Activated CD8-positive, alpha-beta T cell treated with anti-CD3 and anti-CD28 coated beads for 36 hours (primary cell): Measurements from ENCODE around the gene ANLN. TPM values are rescaled to one million over a fixed set of nuclear protein-coding genes. Genes with fewer than 3 reads are reported as not detected.
"Not testable (repeated sequence)": the region's sequence is repeated elsewhere in the genome, so short reads cannot be mapped to it uniquely, and the experiment has no call there.

Experiments used
- ATAC-seq: fragments of 200-7000 bp; cut with Tn5 transposase; one replicate; pipeline ENCODE4 v1.10.0; 2021; ENCODE audit warnings: mild to moderate bottlenecking, moderate library complexity
- CTCF ChIA-PET: fragments of 350-600 bp; sonication (Branson Sonifier 250); formaldehyde crosslinking; loops from one replicate; lab custom pipeline; 2021; ENCODE audit warnings: antibody characterized with exemption; lab: Charles Lee
- POLR2A ChIA-PET: fragments of 350-600 bp; sonication (Branson Sonifier 250); formaldehyde crosslinking; loops from one replicate; lab custom pipeline; 2021; ENCODE audit warnings: antibody characterized with exemption; lab: Charles Lee
- DNase-seq: peaks from one replicate; pipeline ENCODE4 v3.0.0-alpha.2; 2020
- H3K27ac Mint-ChIP-seq: one replicate; pipeline ENCODE4 v1.8.0; 2021; ENCODE audit warnings: mild to moderate bottlenecking, mixed read lengths
- H3K27me3 Mint-ChIP-seq: one replicate; pipeline ENCODE4 v1.8.0; 2021; ENCODE audit warnings: mixed read lengths
- H3K36me3 Mint-ChIP-seq: one replicate; pipeline ENCODE4 v1.8.0; 2021; ENCODE audit warnings: low read depth, mixed read lengths
- H3K4me1 Mint-ChIP-seq: one replicate; pipeline ENCODE4 v1.8.0; 2021; ENCODE audit warnings: low read depth, mixed read lengths
- H3K4me3 Mint-ChIP-seq: one replicate; pipeline ENCODE4 v1.8.0; 2021; ENCODE audit warnings: mild to moderate bottlenecking, moderate library complexity, mixed read lengths
- H3K9me3 Mint-ChIP-seq: one replicate; pipeline ENCODE4 v1.8.0; 2021; ENCODE audit warnings: mixed read lengths
- intact Hi-C: fragments of 100-400 bp; cut with micrococcal nuclease; formaldehyde crosslinking; loops from one replicate; pipeline ENCODE4 v1.10.0; 2022
- total RNA-seq, 2 experiments: library from RNA; stranded (reverse); gene quantifications; one replicate each; pipeline ENCODE4 v1.2.3, GENCODE V29; 2021
- TF ChIP-seq, protein P1 (sequence below): fragments of 200-600 bp; IDR thresholded peaks from one replicate; pipeline ENCODE4 v1.8.0; 2022; ENCODE audit warnings: antibody characterized with exemption, mild to moderate bottlenecking

ANLN gene
- total RNA-seq, 2 experiments from 2014 or later: 38.1 to 45.0 TPM

DNA sequence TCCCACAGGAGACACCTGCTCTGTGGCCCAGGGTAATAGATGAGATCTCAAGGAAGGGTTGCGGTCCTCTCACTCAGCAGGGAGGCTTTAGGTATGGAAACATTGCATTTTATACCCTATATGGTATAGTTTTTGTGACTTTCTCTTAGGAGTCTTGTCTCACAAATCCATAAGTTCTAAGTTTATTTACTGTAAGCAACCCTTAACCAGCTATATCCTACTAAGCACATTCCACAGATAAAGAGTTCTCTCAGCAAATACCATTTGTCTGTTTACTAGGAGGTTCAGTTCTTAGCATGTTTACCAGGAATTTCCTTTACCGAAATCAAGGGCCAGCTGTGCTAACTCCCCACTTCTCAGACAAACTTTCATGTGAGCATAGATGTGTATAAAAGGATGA, 66.9 kb downstream of the ANLN start:
- ChIA-PET POLR2A (no interaction called here), CTCF (interaction anchor here (0.6 kb wide), 1 partner anchor 36 kb away, joined by 3 read pairs; no protein-coding TSS in a partner anchor)
- no peak overlapping the region for H3K4me3 Mint-ChIP-seq
- H3K27me3 Mint-ChIP-seq: no peaks in the 10 kb centered on the region
- H3K9me3 Mint-ChIP-seq: no peaks in the 10 kb centered on the region
- no peaks in the 10 kb centered on the region for H3K4me1 Mint-ChIP-seq
- TF ChIP-seq, protein P1, sequence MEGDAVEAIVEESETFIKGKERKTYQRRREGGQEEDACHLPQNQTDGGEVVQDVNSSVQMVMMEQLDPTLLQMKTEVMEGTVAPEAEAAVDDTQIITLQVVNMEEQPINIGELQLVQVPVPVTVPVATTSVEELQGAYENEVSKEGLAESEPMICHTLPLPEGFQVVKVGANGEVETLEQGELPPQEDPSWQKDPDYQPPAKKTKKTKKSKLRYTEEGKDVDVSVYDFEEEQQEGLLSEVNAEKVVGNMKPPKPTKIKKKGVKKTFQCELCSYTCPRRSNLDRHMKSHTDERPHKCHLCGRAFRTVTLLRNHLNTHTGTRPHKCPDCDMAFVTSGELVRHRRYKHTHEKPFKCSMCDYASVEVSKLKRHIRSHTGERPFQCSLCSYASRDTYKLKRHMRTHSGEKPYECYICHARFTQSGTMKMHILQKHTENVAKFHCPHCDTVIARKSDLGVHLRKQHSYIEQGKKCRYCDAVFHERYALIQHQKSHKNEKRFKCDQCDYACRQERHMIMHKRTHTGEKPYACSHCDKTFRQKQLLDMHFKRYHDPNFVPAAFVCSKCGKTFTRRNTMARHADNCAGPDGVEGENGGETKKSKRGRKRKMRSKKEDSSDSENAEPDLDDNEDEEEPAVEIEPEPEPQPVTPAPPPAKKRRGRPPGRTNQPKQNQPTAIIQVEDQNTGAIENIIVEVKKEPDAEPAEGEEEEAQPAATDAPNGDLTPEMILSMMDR: no peak
- no peak overlapping the region for H3K27ac Mint-ChIP-seq
- ATAC-seq (no peak), DNase-seq (no peak)
- peaks cover 10% of the 10 kb centered on the region for H3K36me3 Mint-ChIP-seq
- intact Hi-C loops: no loop called here

DNA sequence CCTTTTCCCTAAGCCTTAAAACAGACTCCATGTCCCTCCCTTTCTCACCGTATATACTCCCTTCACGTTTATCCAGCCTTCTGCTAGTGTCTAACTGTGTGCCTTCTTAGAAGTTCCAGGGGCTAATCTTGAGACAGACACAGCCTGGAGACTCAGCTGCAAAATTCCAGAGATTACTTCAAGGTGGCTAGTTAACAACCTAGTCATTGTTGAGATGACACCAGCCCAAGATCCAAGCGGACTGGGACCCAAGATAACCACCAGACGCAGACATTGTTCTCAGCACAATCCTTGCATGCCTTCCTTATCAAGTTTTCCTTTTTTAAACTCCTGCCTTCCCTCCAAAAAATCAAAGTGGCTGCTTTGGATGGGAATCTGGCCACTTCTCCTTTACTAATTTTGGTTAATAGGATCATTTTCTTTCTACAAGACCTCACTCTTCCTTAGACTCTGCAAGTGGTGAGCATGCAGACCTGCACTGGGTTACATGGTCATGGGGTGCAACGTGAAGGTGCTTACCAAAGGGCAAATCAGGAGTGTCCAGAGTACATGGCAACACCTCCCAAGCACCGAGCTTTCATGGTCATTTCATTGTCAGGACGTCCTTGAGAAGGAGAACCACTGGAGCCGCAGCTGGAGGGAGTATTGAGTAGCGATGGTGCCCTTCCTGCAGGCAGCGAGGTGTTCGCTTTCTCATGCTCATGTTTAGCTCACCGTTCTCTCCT, 69.7 kb downstream of the ANLN start:
- no peaks in the 10 kb centered on the region for H3K27me3 Mint-ChIP-seq
- intact Hi-C loops: no loop called here
- no peak overlapping the region for H3K4me3 Mint-ChIP-seq
- H3K36me3 Mint-ChIP-seq: no peaks in the 10 kb centered on the region
- H3K9me3 Mint-ChIP-seq: no peaks in the 10 kb centered on the region
- CTCF ChIA-PET: no interaction called here
- no peaks in the 10 kb centered on the region for H3K4me1 Mint-ChIP-seq
- ATAC-seq: no peak
- POLR2A ChIA-PET: no interaction called here
- TF ChIP-seq, protein P1: no peak
- DNase-seq: no peak
- H3K27ac Mint-ChIP-seq: no peak overlapping the region

DNA sequence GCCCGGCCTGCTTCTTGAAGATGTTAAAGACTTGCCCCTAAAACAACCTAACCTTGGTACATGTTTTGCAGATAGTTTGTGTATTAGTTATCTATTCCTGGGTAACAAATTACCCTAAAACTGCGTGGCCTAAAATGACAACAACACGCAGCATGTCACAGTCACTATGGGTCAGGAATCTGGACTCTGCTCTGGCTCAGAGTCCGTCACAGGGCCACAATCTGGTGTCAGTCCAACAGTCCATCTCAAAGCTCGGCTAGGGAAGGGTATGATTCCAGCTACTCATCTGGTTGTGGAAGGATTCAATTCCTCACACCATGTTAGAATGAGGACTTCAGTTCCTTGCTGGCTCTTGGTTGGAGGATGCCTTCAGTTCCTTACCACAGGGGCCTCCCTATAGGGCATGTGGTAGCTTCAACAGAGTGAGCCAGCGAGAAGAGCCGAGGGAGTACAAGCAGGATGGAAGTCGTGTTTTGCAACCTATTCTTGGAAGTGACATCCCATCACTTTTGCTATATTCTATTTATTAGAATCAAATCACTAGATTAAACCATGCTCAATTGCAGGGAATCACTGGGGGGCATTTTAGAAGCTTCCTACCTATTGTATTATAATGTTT, 71.3 kb downstream of the ANLN start:
- no peak overlapping the region for H3K4me3 Mint-ChIP-seq
- no peaks in the 10 kb centered on the region for H3K9me3 Mint-ChIP-seq
- H3K36me3 Mint-ChIP-seq: no peaks in the 10 kb centered on the region
- ChIA-PET CTCF (interaction anchor here (0.7 to 1.3 kb wide), 3 partner anchors 20 to 142 kb away, joined by 3 to 4 read pairs (median 4); no protein-coding TSS in a partner anchor), POLR2A (no interaction called here)
- TF ChIP-seq, protein P1: no peak
- H3K4me1 Mint-ChIP-seq: no peaks in the 10 kb centered on the region
- intact Hi-C loops: no loop called here
- no peak for DNase-seq
- H3K27ac Mint-ChIP-seq: no peak overlapping the region
- H3K27me3 Mint-ChIP-seq: peaks cover 2% of the 10 kb centered on the region
- no peak for ATAC-seq

DNA sequence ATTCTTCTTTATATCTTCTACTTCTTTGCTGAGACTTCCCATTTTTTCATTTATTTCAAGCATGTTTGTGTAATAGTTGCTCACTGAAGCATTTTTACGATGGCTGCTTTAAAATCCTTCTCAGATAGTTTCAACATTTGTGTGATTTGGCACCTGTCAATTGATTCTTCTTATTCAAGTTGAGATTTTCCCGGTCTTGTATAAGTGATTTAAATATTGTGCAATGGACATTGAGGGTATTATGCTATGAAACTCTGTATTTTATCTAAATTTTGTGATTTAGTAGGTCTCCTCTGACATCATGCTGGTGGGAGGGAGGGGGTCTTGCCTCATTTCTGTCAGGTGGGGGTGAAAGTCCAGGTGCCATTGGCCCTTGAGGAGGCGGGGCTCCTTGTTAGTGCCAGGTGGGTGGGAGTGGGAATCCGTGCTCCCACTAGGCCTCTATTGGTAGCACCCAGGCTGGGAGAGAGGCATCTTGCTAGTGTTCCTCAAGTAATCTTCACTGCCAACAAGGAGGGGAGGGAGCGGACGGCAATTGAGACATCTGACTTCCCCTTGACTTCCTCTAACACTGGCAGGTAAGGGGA, 73.0 kb downstream of the ANLN start:
- Mint-ChIP-seq H3K27me3 (peaks cover 2% of the 10 kb centered on the region), H3K4me3 (no peak overlapping the region), H3K27ac (no peak overlapping the region), H3K9me3 (no peaks in the 10 kb centered on the region), H3K4me1 (no peaks in the 10 kb centered on the region), H3K36me3 (no peaks in the 10 kb centered on the region)
- TF ChIP-seq, protein P1: no peak
- ChIA-PET POLR2A (interaction anchor here (1.4 kb wide), 1 partner anchor 22 kb away, joined by 3 read pairs; no protein-coding TSS in a partner anchor), CTCF (no interaction called here)
- intact Hi-C loops: no loop called here
- ATAC-seq (no peak), DNase-seq (no peak)

DNA sequence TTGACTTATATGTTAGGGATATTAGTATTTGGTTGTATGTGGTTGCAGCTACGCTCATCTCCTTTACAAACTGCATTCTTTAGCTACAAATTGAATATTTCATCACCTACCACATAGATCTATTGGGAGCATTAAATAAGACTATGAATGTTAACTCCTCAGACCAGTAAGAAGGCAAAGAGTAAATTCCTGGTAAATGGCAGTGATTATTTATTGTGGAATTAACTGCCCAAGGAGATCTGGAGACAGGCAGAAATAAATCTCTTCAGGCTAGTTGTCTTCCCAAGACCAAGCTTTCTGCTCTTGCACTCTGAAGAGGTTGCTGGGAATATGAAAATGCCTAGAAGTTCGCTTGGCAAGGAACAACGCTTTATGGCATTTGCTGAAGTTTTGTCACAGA, 74.6 kb downstream of the ANLN start:
- intact Hi-C loops: no loop called here
- peaks cover 2% of the 10 kb centered on the region for H3K27me3 Mint-ChIP-seq
- DNase-seq: no peak
- no peaks in the 10 kb centered on the region for H3K4me1 Mint-ChIP-seq
- no peak overlapping the region for H3K27ac Mint-ChIP-seq
- ATAC-seq: no peak
- H3K4me3 Mint-ChIP-seq: no peak overlapping the region
- ChIA-PET POLR2A (no interaction called here), CTCF (interaction anchor here (1.4 kb wide), 3 partner anchors 9 to 23 kb away, joined by 3 read pairs; no protein-coding TSS in a partner anchor)
- TF ChIP-seq, protein P1: no peak
- H3K9me3 Mint-ChIP-seq: no peaks in the 10 kb centered on the region
- no peaks in the 10 kb centered on the region for H3K36me3 Mint-ChIP-seq

DNA sequence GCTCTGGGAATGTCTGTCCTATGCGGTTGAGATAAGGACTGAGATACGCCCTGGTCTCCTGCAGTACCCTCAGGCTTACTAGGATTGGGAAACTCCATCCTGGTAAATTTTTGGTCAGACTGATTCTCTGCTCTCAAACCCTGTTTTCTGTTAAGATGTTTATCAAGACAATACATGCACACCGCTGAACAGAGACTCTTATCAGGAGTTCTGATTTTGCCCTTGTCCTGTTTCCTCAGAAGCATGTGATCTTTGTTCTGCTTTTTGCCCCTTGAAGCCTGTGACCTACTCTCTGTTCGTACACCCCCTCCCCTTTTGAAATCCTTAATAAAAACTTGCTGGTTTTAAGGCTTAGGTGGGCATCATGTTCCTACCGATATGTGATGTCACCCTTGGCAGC, 76.3 kb downstream of the ANLN start:
- ATAC-seq, H3K9me3 Mint-ChIP-seq, H3K36me3 Mint-ChIP-seq, H3K27me3 Mint-ChIP-seq, DNase-seq, POLR2A ChIA-PET, H3K4me3 Mint-ChIP-seq, H3K27ac Mint-ChIP-seq, CTCF ChIA-PET, H3K4me1 Mint-ChIP-seq, intact Hi-C loops: not testable (repeated sequence)
